Measurements from ENCODE around the gene MRPS10.
A peak's percentile ranks its signal among the peaks of the same experiment; 100 is the strongest.

The MRPS10 gene

GRCh38 chr6:42217519-42218367 is at the start of gene MRPS10:
MRPS10 (minus strand) TSS chr6:42217861; CDS start chr6:42217849, 12 bp downstream.
- peak; percentile 99 for DNase-seq

- DNase-seq: no peak
Observed at GRCh38 chr6:42266538-42266937, 48.9 kb upstream of the MRPS10 start.

- no peak for DNase-seq
Observed at GRCh38 chr6:42264852-42265390, 47.3 kb upstream of the MRPS10 start.

GRCh38 chr6:42264162-42264851 is 46.6 kb upstream of the MRPS10 start:
- no peak for DNase-seq

- no peak for DNase-seq
Observed at GRCh38 chr6:42263165-42263728, 45.6 kb upstream of the MRPS10 start.

GRCh38 chr6:42260972-42261371 is 43.3 kb upstream of the MRPS10 start:
- peak; percentile 61 for DNase-seq

GRCh38 chr6:42260396-42260888 is 42.8 kb upstream of the MRPS10 start:
- DNase-seq: peak; percentile 56

GRCh38 chr6:42259841-42260395 is 42.3 kb upstream of the MRPS10 start:
- DNase-seq: peak; percentile 66

- DNase-seq: no peak
Observed at GRCh38 chr6:42259286-42259685, 41.6 kb upstream of the MRPS10 start.

GRCh38 chr6:42257614-42258013 is 40.0 kb upstream of the MRPS10 start:
- peak; percentile 29 for DNase-seq

- DNase-seq: no peak
Observed at GRCh38 chr6:42257063-42257462, 39.4 kb upstream of the MRPS10 start.

- no peak for DNase-seq
Observed at GRCh38 chr6:42255050-42255449, 37.4 kb upstream of the MRPS10 start.

- DNase-seq: no peak
Observed at GRCh38 chr6:42254505-42254904, 36.8 kb upstream of the MRPS10 start.

GRCh38 chr6:42251911-42252637 is 34.4 kb upstream of the MRPS10 start:
- peak; percentile 96 for DNase-seq

- DNase-seq: no peak
Observed at GRCh38 chr6:42251500-42251899, 33.8 kb upstream of the MRPS10 start.

GRCh38 chr6:42250274-42250931 is 32.7 kb upstream of the MRPS10 start:
- DNase-seq: peak; percentile 98

GRCh38 chr6:42249279-42249678 is 31.6 kb upstream of the MRPS10 start:
- DNase-seq: peak; percentile 83

GRCh38 chr6:42243046-42243445 is 25.4 kb upstream of the MRPS10 start:
- no peak for DNase-seq

GRCh38 chr6:42241915-42242314 is 24.3 kb upstream of the MRPS10 start:
- no peak for DNase-seq

- DNase-seq: no peak
Observed at GRCh38 chr6:42239736-42240375, 22.2 kb upstream of the MRPS10 start.

- DNase-seq: peak; percentile 99
Observed at GRCh38 chr6:42239333-42239732, 21.7 kb upstream of the MRPS10 start.

Measured in NCI-H69 (cell line).